Measurements from ENCODE around the gene FCHSD2.

FCHSD2 gene

GRCh38 chr11:73177778-73178539, 35.8 kb upstream of the FCHSD2 start:
- Mint-ChIP-seq H3K36me3 (ENCODE audit: low read depth) (no peaks in the 10 kb centered on the region), H3K9me3 (no peaks in the 10 kb centered on the region), H3K4me3 (no peak overlapping the region), H3K4me1 (ENCODE audit: low read depth) (peaks cover 30% of the 10 kb centered on the region), H3K27ac (peak overlapping the region; percentile 52), H3K27me3 (peaks cover 3% of the 10 kb centered on the region)
- intact Hi-C loops (cut with micrococcal nuclease): loop anchor here (2.0 to 5.0 kb wide), 4 partner anchors 36 to 345 kb away; partner anchors contain the start of gene FCHSD2

- Mint-ChIP-seq H3K4me1 (ENCODE audit: low read depth) (peaks cover 30% of the 10 kb centered on the region), H3K9me3 (no peaks in the 10 kb centered on the region), H3K27ac (peak overlapping the region; percentile 52), H3K4me3 (no peak overlapping the region), H3K27me3 (peaks cover 3% of the 10 kb centered on the region), H3K36me3 (ENCODE audit: low read depth) (no peaks in the 10 kb centered on the region)
- intact Hi-C loops (cut with micrococcal nuclease): loop anchor here (5.0 kb wide), 2 partner anchors 35 to 330 kb away; partner anchors contain the start of gene FCHSD2
These were observed 35.3 kb upstream of the FCHSD2 start for GRCh38 chr11:73177380-73177777.

GRCh38 chr11:73176874-73177155, 34.7 kb upstream of the FCHSD2 start:
- H3K27me3 Mint-ChIP-seq: peaks cover 3% of the 10 kb centered on the region
- no peaks in the 10 kb centered on the region for H3K36me3 Mint-ChIP-seq (ENCODE audit: low read depth)
- no peak overlapping the region for H3K4me3 Mint-ChIP-seq
- intact Hi-C loops (cut with micrococcal nuclease): loop anchor here (5.0 kb wide), 2 partner anchors 35 to 330 kb away; partner anchors contain the start of gene FCHSD2
- no peaks in the 10 kb centered on the region for H3K9me3 Mint-ChIP-seq
- H3K4me1 Mint-ChIP-seq (ENCODE audit: low read depth): peaks cover 31% of the 10 kb centered on the region
- H3K27ac Mint-ChIP-seq: peak overlapping the region; percentile 34

- Mint-ChIP-seq H3K9me3 (no peaks in the 10 kb centered on the region), H3K27ac (peak overlapping the region; percentile 64), H3K4me3 (no peak overlapping the region), H3K4me1 (ENCODE audit: low read depth) (peaks cover 36% of the 10 kb centered on the region), H3K27me3 (peaks cover 3% of the 10 kb centered on the region), H3K36me3 (ENCODE audit: low read depth) (no peaks in the 10 kb centered on the region)
- intact Hi-C loops (cut with micrococcal nuclease): loop anchor here (5.0 kb wide), 2 partner anchors 34 to 329 kb away; partner anchors contain the start of gene FCHSD2
These were observed 34.2 kb upstream of the FCHSD2 start for GRCh38 chr11:73176145-73176873.

GRCh38 chr11:73175551-73176144, 33.5 kb upstream of the FCHSD2 start:
- H3K27me3 Mint-ChIP-seq: peaks cover 3% of the 10 kb centered on the region
- H3K27ac Mint-ChIP-seq: peak overlapping the region; percentile 64
- no peak overlapping the region for H3K4me3 Mint-ChIP-seq
- intact Hi-C loops (cut with micrococcal nuclease): loop anchor here (5.0 kb wide), 2 partner anchors 33 to 328 kb away; partner anchors contain the start of gene FCHSD2
- no peaks in the 10 kb centered on the region for H3K9me3 Mint-ChIP-seq
- no peaks in the 10 kb centered on the region for H3K36me3 Mint-ChIP-seq (ENCODE audit: low read depth)
- H3K4me1 Mint-ChIP-seq (ENCODE audit: low read depth): peaks cover 41% of the 10 kb centered on the region

GRCh38 chr11:73174495-73174791, 32.3 kb upstream of the FCHSD2 start:
- H3K4me1 Mint-ChIP-seq (ENCODE audit: low read depth): peaks cover 45% of the 10 kb centered on the region
- no peaks in the 10 kb centered on the region for H3K36me3 Mint-ChIP-seq (ENCODE audit: low read depth)
- no peaks in the 10 kb centered on the region for H3K9me3 Mint-ChIP-seq
- H3K27me3 Mint-ChIP-seq: peaks cover 3% of the 10 kb centered on the region
- H3K27ac Mint-ChIP-seq: no peak overlapping the region
- intact Hi-C loops (cut with micrococcal nuclease): no loop called here
- no peak overlapping the region for H3K4me3 Mint-ChIP-seq

- no peak overlapping the region for H3K4me3 Mint-ChIP-seq
- intact Hi-C loops (cut with micrococcal nuclease): no loop called here
These were observed 31.8 kb upstream of the FCHSD2 start for GRCh38 chr11:73173755-73174494.

GRCh38 chr11:73172992-73173656, 31.0 kb upstream of the FCHSD2 start:
- H3K4me1 Mint-ChIP-seq (ENCODE audit: low read depth): peaks cover 50% of the 10 kb centered on the region
- no peak overlapping the region for H3K4me3 Mint-ChIP-seq
- peaks cover 3% of the 10 kb centered on the region for H3K27me3 Mint-ChIP-seq
- H3K27ac Mint-ChIP-seq: no peak overlapping the region
- intact Hi-C loops (cut with micrococcal nuclease): no loop called here
- H3K9me3 Mint-ChIP-seq: no peaks in the 10 kb centered on the region
- H3K36me3 Mint-ChIP-seq (ENCODE audit: low read depth): no peaks in the 10 kb centered on the region

More at GRCh38 chr11:73173755-73174494, 31.8 kb upstream of the FCHSD2 start:
- H3K4me1 Mint-ChIP-seq (ENCODE audit: low read depth): peaks cover 50% of the 10 kb centered on the region
- no peaks in the 10 kb centered on the region for H3K9me3 Mint-ChIP-seq
- peaks cover 3% of the 10 kb centered on the region for H3K27me3 Mint-ChIP-seq
- H3K36me3 Mint-ChIP-seq (ENCODE audit: low read depth): no peaks in the 10 kb centered on the region
- H3K27ac Mint-ChIP-seq: no peak overlapping the region

- Mint-ChIP-seq H3K27ac (no peak overlapping the region), H3K4me3 (no peak overlapping the region), H3K36me3 (ENCODE audit: low read depth) (no peaks in the 10 kb centered on the region), H3K27me3 (peaks cover 3% of the 10 kb centered on the region), H3K4me1 (ENCODE audit: low read depth) (peaks cover 52% of the 10 kb centered on the region), H3K9me3 (no peaks in the 10 kb centered on the region)
- intact Hi-C loops (cut with micrococcal nuclease): no loop called here
These were observed 29.5 kb upstream of the FCHSD2 start for GRCh38 chr11:73171436-73172161.

- Mint-ChIP-seq H3K27me3 (peaks cover 3% of the 10 kb centered on the region), H3K9me3 (no peaks in the 10 kb centered on the region), H3K4me3 (no peak overlapping the region), H3K4me1 (ENCODE audit: low read depth) (peaks cover 46% of the 10 kb centered on the region), H3K27ac (peak overlapping the region; percentile 7), H3K36me3 (ENCODE audit: low read depth) (no peaks in the 10 kb centered on the region)
- intact Hi-C loops (cut with micrococcal nuclease): no loop called here
These were observed 28.0 kb upstream of the FCHSD2 start for GRCh38 chr11:73170140-73170539.

GRCh38 chr11:73168925-73169579, 26.9 kb upstream of the FCHSD2 start:
- peaks cover 55% of the 10 kb centered on the region for H3K4me1 Mint-ChIP-seq (ENCODE audit: low read depth)
- H3K27ac Mint-ChIP-seq: peak overlapping the region; percentile 33
- intact Hi-C loops (cut with micrococcal nuclease): no loop called here
- no peak overlapping the region for H3K4me3 Mint-ChIP-seq
- H3K36me3 Mint-ChIP-seq (ENCODE audit: low read depth): no peaks in the 10 kb centered on the region
- H3K9me3 Mint-ChIP-seq: no peaks in the 10 kb centered on the region
- no peaks in the 10 kb centered on the region for H3K27me3 Mint-ChIP-seq

GRCh38 chr11:73167363-73167954, 25.3 kb upstream of the FCHSD2 start:
- Mint-ChIP-seq H3K27me3 (no peaks in the 10 kb centered on the region), H3K4me3 (no peak overlapping the region), H3K4me1 (ENCODE audit: low read depth) (peaks cover 67% of the 10 kb centered on the region), H3K27ac (peak overlapping the region; percentile 13), H3K36me3 (ENCODE audit: low read depth) (peaks cover 4% of the 10 kb centered on the region), H3K9me3 (no peaks in the 10 kb centered on the region)
- intact Hi-C loops (cut with micrococcal nuclease): no loop called here
